NCI-H774 (cell line): ENCODE results near the gene NEO1.
A peak's percentile ranks its signal among the peaks of the same experiment; 100 is the strongest.
"Not testable (repeated sequence)": the region's sequence is repeated elsewhere in the genome, so short reads cannot be mapped to it uniquely, and the experiment has no call there.

Experiments used
- DNase-seq: peaks from one replicate; lab custom pipeline; 2025; lab: John Stamatoyannopoulos, UW

NEO1 gene

GRCh38 chr15:73212424-73212823, 160.2 kb downstream of the NEO1 start:
- DNase-seq: no peak

DNA sequence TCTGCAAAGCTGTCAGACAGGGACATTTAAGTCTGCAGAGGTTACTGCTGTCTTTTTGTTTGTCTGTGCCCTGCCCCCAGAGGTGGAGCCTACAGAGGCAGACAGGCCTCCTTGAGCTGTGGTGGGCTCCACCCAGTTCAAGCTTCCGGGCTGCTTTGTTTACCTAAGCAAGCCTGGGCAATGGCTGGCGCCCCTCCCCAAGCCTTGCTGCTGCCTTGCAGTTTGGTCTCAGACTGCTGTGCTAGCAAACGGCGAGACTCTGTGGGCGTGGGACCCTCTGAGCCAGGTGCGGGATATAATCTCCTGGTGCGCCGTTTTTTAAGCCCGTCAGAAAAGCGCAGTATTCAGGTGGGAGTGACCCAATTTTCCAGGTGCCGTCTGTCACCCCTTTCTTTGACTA, 169.2 kb downstream of the NEO1 start:
- not testable (repeated sequence) for DNase-seq

- DNase-seq: no peak
Measured at GRCh38 chr15:73225358-73226015, 173.2 kb downstream of the NEO1 start.

DNA sequence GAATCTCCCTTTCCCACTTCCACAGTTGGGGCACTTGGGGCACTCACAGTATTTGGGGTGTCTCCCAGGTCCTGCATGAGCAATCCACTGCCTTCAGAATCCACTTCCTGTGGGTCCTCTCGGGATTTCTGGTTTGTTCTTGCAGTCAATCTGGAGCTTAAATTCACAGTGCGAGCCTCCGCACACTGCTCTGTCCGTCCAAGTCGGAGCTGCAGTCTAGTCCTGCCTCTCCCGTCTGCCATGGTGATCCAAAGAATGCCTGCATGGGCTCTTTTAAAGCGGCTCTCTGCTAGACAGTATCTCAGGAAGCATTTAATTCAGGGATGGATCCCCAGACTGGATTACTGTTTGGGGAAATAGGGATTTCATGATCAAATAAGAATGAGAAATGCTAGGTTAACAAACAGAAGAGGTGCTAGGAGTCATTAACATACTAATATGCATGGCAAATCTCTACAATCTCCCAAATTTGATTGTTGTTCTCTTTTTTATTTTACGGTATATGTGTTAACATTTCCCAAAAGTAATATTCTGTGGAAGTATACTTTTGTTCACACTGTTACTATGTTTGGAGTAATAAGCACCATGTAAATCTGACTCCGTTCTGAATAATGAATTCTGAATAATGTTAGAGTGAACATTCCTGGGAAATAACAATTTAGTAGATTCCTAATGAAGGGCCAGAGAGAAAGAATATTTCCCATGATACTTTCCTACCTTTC, 174.0 kb downstream of the NEO1 start:
- DNase-seq: no peak

- DNase-seq: no peak
Measured at GRCh38 chr15:73227433-73228056, 175.3 kb downstream of the NEO1 start.

- DNase-seq: no peak
Measured at GRCh38 chr15:73228128-73228646, 175.9 kb downstream of the NEO1 start.

GRCh38 chr15:73231661-73232419, 179.6 kb downstream of the NEO1 start:
- no peak for DNase-seq

DNA sequence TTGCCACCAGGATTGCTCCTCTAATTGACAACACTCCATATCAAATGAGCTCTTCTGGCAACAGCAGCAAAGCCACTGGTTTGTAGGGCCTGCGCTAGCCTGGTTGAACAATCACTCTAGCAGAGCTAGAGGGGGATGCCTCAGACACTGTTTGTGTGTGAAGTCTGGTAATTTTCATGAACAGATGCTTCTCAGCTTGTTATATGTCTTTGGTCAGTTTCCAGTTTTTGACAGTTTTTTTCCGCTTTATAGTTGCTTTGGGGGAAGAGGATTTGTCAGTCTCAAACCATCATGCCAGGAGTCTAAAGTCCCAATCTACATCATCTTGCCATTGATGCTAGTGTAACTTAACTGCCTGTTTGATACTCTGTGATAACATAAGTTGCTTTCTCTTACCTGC, 180.5 kb downstream of the NEO1 start:
- no peak for DNase-seq

GRCh38 chr15:73233623-73234022, 181.4 kb downstream of the NEO1 start:
- no peak for DNase-seq

DNA sequence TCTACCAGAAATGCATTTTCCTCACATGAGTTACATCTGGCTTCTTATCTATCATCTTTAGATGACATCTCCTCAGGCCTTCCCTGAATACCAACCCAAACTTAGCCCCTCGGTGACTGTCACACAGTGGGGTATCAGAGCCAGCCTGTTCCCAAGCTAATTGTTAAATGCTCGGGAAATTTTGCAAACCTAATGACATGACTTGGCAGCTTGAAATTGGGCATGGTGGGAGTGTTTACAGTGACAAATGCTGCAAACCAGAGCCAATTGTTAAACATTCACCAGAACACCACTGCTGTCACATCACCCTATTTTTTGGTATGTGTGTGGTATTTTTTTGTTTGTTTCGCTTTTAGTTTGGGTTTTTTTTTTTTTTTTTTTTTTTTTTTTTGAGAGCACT, 185.6 kb downstream of the NEO1 start:
- no peak for DNase-seq

GRCh38 chr15:73239564-73240215, 187.4 kb downstream of the NEO1 start:
- DNase-seq: no peak

- DNase-seq: peak; percentile 43
Measured at GRCh38 chr15:73240866-73241499, 188.7 kb downstream of the NEO1 start.

DNA sequence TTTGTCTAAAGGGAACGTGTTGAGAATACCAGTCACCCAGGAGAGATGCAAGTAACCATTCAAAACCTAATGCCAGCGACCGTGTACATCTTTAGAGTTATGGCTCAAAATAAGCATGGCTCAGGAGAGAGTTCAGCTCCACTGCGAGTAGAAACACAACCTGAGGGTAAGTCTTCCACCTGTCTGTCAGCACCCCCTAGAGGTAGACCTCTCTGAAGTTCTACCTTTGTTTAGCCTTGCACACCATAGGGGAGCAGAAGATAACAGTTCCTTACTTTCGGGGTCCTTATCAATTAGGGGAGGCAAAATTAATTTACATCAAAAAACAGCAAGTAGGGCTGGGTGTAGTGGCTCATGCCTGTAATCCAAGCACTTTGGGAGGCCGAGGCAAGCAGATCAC, 192.1 kb downstream of the NEO1 start:
- no peak for DNase-seq

- no peak for DNase-seq
Measured at GRCh38 chr15:73246439-73246838, 194.2 kb downstream of the NEO1 start.

- no peak for DNase-seq
Measured at GRCh38 chr15:73246898-73247297, 194.6 kb downstream of the NEO1 start.

- no peak for DNase-seq
Measured at GRCh38 chr15:73247331-73247730, 195.1 kb downstream of the NEO1 start.

GRCh38 chr15:73249499-73249898, 197.2 kb downstream of the NEO1 start:
- DNase-seq: no peak

DNA sequence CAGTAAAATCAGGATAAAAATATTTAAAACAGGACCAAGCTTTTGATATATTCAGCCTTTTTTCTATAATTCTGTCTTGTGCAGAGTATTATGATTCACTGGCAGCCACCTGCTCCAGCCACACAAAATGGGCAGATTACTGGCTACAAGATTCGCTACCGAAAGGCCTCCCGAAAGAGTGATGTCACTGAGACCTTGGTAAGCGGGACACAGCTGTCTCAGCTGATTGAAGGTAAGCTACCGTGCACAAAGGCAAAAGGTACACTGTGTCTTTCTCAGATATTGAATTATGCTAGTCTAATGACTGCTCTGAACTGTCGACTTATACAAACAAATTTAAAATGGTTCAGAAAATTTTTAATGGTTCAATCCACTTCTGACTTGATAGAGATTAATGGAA, 202.3 kb downstream of the NEO1 start:
- no peak for DNase-seq

DNA sequence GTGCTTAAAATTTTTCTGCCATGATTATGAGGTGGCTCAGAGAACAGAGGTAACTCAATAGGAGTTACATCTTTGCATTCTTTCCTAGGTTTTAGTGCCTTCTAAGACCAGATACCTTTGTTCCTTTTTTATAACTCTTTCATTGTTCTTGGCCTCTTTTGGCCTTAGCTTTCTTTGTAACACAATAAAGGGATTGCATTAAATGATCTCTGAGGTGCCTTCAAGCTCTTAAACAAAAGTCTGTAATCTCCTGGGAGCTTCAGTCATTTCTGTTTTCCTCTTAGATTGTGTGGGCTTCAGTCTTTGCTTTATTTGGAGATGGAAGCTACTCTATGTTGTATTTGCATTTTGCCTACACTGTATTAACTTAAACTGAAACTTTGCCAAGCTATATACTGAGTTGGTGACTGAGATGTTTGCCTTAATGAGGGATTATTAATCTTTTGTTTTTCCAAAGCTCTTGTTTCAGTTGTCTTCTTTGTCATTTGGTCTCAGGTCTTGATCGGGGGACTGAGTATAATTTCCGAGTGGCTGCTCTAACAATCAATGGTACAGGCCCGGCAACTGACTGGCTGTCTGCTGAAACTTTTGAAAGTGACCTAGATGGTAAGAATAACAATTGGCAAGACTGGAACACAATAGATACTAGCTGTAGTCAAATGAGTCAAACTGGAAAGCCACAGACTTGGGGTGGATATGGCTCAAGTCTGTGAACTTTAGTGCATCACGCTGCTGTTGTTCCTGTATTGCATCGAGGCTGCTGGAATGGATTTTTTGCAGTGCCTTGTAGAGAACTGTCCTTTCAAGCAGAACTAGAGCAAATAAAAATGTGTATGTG, 206.2 kb downstream of the NEO1 start:
- no peak for DNase-seq

DNA sequence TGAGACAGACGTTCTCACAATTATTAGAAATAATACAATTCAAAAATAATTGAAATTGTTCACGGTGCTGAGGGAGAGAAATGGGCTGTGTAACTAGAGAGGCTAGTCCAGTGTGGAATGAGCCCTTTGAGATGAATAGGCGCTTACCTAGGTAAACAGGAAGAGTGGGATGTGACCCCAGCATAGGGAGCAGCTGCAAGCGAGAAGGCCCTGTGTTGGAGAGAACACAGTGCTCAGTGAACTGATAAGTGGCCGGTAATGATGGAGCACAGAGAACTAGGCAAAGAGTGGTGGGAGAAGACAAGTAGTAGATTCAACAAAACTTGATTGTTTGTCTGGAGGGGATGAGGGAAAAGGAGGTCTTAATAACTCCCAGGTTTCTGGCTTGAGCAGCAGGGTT, 212.6 kb downstream of the NEO1 start:
- peak; percentile 65 for DNase-seq
